Mesothelial cell of epicardium (in vitro differentiated cells): Measurements from ENCODE around the gene PSMC6. TPM values are rescaled to one million over a fixed set of nuclear protein-coding genes. Genes with fewer than 3 reads are reported as not detected.

ENCODE experiments used
- DNase-seq, 2 experiments: peaks; one replicate each; pipeline ENCODE4 v3.0.0; 2021; ENCODE audit warnings: low spot score in 2 of 2; ENCODE audit not compliant: unreplicated experiment in 2 of 2
- H3K27ac Mint-ChIP-seq: 2 replicates; pipeline ENCODE4 v1.8.0; 2021; ENCODE audit warnings: mixed read lengths
- H3K27me3 Mint-ChIP-seq: 2 replicates; pipeline ENCODE4 v1.8.0; 2021; ENCODE audit warnings: low read depth, mixed read lengths
- H3K36me3 Mint-ChIP-seq: 2 replicates; pipeline ENCODE4 v1.8.0; 2021; ENCODE audit warnings: mixed read lengths
- H3K4me1 Mint-ChIP-seq: 2 replicates; pipeline ENCODE4 v1.8.0; 2021; ENCODE audit warnings: mixed read lengths
- H3K4me3 Mint-ChIP-seq: 2 replicates; pipeline ENCODE4 v1.8.0; 2021; ENCODE audit warnings: mild to moderate bottlenecking, moderate library complexity, mixed read lengths
- H3K9me3 Mint-ChIP-seq: 2 replicates; pipeline ENCODE4 v1.8.0; 2021; ENCODE audit warnings: mixed read lengths
- total RNA-seq: library from RNA; stranded (reverse); gene quantifications from 3 replicates; pipeline ENCODE4 v1.2.1, GENCODE V29; 2021
- TF ChIP-seq, protein P1 (sequence below): fragments of 200-600 bp; sonication (generic); IDR thresholded peaks from one replicate; pipeline ENCODE4 v1.5.0; 2021; ENCODE audit warnings: antibody characterized with exemption; ENCODE audit not compliant: unreplicated experiment

PSMC6 gene
- total RNA-seq, 1 donor from 2014 or later, result 106 TPM

DNA sequence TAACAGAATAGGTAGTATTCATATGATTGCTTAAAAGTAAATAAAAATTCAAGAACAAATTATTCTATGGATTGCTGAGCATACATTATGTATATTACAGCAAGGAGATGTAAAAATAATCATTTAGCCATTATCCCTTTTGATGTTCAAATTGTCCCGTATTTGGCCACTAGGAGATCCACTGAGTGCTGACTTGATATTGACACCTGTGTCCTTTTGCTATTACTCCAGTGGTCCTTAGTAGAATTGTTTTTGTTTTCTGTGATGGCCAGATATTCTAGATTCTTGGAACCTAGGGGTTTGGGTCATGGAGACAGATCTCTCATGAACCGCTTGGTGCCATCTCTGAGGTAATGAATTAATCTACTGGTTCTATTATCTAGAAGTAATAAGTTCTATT, 28.4 kb upstream of the PSMC6 start:
- Mint-ChIP-seq H3K36me3 (peaks cover 20% of the 10 kb centered on the region), H3K4me1 (no peaks in the 10 kb centered on the region), H3K27me3 (no peaks in the 10 kb centered on the region)

DNA sequence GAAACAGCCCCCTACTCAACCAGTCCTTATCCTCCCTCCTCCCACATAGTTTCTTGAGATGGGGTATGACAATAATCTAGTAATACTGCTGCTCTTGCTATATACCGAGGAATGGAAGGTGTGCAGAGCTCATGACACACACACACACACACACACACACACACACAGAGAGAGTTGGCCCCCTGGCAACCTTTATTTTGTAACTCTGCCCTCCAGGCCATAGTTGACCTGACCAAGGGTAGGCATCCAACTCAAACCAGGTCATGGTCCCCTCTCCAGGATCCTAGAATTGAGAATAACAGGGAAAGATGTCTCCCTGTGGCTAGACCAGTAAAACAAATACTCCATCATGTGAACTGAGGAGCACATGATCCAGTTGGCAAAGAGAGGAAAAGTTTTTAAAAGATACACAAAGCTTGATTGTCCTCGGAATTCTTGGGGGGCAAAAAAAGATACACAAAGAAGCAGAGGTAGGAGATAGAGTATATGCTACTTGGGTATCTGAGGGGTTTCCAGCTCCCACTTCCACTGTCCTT, 22.9 kb upstream of the PSMC6 start:
- Mint-ChIP-seq H3K4me1 (peaks cover 3% of the 10 kb centered on the region), H3K27me3 (no peaks in the 10 kb centered on the region), H3K4me3 (no peak overlapping the region), H3K36me3 (peaks cover 4% of the 10 kb centered on the region), H3K9me3 (no peaks in the 10 kb centered on the region), H3K27ac (no peak overlapping the region)
- TF ChIP-seq, protein P1, sequence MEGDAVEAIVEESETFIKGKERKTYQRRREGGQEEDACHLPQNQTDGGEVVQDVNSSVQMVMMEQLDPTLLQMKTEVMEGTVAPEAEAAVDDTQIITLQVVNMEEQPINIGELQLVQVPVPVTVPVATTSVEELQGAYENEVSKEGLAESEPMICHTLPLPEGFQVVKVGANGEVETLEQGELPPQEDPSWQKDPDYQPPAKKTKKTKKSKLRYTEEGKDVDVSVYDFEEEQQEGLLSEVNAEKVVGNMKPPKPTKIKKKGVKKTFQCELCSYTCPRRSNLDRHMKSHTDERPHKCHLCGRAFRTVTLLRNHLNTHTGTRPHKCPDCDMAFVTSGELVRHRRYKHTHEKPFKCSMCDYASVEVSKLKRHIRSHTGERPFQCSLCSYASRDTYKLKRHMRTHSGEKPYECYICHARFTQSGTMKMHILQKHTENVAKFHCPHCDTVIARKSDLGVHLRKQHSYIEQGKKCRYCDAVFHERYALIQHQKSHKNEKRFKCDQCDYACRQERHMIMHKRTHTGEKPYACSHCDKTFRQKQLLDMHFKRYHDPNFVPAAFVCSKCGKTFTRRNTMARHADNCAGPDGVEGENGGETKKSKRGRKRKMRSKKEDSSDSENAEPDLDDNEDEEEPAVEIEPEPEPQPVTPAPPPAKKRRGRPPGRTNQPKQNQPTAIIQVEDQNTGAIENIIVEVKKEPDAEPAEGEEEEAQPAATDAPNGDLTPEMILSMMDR, result no peak
- DNase-seq, result no peak

More for the DNA sequence above, 28.4 kb upstream of the PSMC6 start:
- DNase-seq, result no peak
- Mint-ChIP-seq H3K27ac (no peak overlapping the region), H3K4me3 (no peak overlapping the region), H3K9me3 (no peaks in the 10 kb centered on the region)
- TF ChIP-seq, protein P1, result peak; percentile 47

DNA sequence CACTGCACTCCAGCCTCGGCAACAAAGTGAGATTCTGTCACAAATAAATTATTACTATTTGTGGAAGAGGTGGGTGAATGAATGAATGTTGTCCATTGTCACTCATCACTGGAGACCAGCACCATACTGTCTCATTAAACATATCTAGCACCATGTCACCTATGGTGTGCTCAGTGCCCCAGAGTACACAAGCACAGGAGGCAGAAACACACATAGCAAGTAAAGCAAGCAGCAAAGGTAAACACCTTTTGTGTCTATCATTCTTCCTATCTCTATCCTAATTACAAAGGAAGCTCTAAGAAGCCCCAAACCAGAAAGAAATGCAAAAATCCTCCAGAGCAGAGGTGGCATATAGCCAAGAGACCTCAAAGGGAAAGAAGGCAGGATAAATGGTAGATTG, 20.8 kb upstream of the PSMC6 start:
- Mint-ChIP-seq H3K4me3 (no peak overlapping the region), H3K36me3 (no peaks in the 10 kb centered on the region), H3K27me3 (no peaks in the 10 kb centered on the region), H3K9me3 (no peaks in the 10 kb centered on the region), H3K27ac (no peak overlapping the region), H3K4me1 (peaks cover 5% of the 10 kb centered on the region)
- no peak for DNase-seq
- TF ChIP-seq, protein P1, result no peak

DNA sequence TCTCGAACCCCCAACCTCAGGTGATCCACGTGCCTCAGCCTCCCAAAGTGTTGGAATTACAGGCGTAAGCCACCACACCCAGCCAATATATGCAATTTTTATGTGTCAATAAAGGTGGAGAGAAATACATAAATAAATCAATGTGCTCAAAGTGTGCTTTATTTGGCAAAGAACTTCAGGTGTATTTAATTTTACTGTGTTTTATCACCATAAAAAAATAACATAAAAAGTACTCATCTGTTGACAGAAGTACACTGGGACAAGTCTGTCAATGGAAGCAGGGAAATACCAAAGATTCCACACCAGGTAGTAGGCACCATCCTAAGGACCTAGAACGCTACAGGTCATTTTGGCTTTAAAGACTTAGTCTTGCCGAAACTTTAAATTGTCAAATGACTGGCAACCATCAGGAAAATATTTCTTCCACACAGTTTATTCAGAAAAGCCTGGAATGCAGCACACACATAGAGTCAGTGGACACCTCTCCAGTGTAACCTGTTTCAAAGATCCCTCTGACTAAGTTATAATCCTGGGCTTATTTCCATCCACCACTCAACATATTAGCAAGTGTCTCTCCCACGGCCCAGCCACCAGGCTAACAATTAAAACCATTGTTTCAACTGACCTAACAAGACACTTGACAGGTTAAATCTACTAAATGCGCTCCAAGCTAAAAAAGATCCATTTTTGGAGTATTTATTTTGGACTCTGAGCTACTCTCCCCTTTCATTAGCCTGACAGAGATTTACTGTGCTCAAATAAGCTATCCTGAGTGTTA, 15.8 kb upstream of the PSMC6 start:
- no peak overlapping the region for H3K4me3 Mint-ChIP-seq

DNA sequence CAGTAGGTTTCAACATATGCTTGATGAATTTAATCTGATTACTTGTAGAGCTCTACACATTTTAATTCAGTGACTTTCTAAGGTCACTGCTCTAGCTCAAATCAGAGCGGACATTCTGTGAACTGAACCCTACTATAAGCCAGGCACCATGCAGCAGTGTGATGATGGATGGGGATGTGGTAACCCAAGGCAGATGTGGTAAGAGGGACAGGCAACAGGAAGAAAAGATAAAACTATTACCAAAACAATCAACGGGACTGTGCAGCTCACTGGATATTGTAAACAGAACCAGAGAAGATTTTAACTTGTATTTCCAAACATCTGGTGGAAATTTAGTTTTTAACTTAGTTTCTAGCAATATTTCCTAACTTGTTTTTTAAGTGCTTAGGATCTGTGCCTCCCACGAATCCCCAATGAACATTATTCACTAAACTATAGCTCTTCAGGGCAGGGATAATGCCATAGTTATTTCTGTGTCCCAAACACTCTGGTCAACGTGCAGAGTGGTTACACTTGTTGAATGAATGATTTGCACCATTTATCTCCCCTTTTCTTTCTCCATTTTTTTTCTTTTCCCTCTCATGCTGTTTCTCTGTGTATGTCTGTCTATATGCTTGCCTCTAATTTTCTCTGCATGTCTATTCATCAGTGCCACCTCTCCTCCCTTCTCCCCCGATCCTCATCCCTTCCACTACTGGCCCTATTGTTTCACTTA, 14.6 kb upstream of the PSMC6 start:
- H3K4me3 Mint-ChIP-seq, result no peak overlapping the region
- no peaks in the 10 kb centered on the region for H3K9me3 Mint-ChIP-seq
- H3K27ac Mint-ChIP-seq, result no peak overlapping the region

More for the DNA sequence above, 15.8 kb upstream of the PSMC6 start:
- Mint-ChIP-seq H3K27ac (no peak overlapping the region), H3K27me3 (no peaks in the 10 kb centered on the region), H3K4me1 (peaks cover 31% of the 10 kb centered on the region), H3K9me3 (no peaks in the 10 kb centered on the region), H3K36me3 (no peaks in the 10 kb centered on the region)
- TF ChIP-seq, protein P1, result no peak
- no peak for DNase-seq

More for the DNA sequence above, 14.6 kb upstream of the PSMC6 start:
- Mint-ChIP-seq H3K27me3 (no peaks in the 10 kb centered on the region), H3K36me3 (no peaks in the 10 kb centered on the region), H3K4me1 (peaks cover 31% of the 10 kb centered on the region)
- no peak for DNase-seq
- TF ChIP-seq, protein P1, result no peak
